GM18858 (cell line): Measurements from ENCODE around the gene COX19.
A peak's percentile ranks its signal among the peaks of the same experiment; 100 is the strongest.

Source experiments
- ATAC-seq: cut with Tn5 transposase; IDR thresholded peaks from one replicate; pipeline ENCODE4 v1.9.1; 2021; ENCODE audit not compliant: unreplicated experiment

The COX19 gene, protein sequence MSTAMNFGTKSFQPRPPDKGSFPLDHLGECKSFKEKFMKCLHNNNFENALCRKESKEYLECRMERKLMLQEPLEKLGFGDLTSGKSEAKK

DNA sequence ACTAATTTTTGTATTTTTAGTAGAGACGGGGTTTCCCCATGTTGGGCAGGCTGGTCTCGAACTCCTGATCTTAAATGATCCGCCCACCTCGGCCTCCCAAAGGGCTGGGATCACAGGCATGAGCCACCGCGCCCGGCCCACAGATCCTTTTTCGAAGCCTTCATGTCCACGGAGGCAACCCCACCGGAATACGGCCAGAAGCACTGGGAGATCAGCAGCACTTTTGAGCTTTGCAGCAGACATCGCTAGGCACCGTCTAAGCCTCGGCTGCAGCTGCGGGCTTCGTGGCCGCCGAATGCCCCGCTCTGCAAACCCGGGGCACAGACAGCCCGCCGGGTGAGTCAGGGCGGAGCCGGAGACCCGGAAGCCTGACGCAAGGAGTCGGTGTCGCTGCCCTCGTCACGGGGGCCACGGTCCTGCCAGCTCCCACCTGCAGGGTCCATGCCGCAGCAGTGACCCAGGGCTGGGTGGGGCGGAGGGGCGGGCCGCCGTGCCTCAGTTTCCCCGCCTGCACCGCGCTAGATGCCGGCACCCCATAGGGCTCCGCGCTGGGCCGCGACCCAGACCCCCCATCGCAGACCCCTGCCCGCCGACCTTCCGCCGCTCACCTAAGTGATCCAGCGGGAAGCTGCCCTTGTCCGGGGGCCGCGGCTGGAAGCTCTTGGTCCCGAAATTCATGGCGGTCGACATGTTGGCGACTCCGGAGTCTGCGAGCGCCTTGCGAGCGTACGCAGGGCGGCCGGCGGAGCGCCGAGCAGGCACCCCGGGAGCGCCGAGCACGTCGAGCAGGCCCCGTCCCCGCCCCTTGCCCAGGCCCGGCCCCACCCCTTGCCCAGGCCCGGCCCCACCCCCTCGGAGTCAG lies at the start of gene COX19:
Gene COX19 (minus strand): TSS at position 730 of the 862 bp plus-strand sequence. CDS start 40 bp downstream, at position 690.
- peak; percentile 54 for ATAC-seq

DNA sequence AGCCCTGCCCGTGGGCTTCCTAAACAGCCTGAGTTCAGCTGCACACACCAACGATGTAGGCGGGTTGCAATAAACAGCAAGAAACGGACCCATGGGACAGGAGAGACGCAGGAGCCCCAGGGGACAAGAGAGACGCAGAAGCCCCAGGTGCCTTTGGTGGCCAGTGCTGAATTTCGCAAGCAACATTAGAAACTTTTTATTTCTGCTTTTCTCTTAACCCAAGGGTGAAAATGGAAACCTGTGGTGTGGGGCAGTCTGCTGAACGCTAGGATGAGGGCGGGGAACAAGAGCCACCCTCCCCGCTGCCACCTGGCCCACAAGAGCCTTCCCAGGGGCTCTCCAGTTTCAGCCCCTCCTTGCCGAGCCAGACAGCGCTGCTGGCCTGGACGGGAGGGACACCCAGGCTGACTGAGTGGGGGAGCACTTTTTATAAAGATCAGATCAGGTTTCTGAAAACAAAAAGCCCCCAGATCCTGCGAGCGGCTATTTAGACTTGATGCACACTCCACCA lies 49.0 kb upstream of the COX19 start:
- ATAC-seq: peak; percentile 36

DNA sequence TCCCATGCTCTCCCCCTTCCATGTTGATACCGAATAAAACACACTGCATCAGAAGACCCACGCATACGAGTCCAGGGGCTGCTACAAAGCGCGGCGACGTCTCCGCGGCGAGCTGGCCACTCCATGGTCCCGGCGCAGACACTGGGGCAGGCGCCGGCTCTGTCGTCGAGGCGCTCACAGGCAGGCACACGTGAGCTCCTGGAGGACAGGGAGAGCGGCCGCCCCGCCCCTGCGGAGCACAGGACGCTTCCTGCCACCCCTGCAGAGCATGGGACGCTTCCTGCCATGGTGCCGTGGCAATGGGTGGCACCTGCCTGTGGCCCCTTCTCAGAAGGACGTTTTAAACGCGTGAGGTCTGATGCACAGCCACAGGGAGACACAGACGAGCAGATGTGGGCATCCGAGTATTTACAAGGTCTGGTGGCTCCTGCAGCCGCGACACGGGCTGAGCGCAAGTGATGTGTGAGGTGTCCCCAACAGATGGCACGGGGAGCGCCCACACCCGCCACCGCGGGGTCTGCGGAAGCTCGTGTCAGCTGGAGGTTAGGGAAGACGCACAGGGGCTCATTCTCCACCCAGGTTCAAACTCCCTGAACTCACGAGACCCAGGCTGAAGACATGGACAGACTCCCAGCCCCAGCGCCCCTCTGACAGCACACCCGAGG lies 47.6 kb upstream of the COX19 start:
- ATAC-seq: no peak

DNA sequence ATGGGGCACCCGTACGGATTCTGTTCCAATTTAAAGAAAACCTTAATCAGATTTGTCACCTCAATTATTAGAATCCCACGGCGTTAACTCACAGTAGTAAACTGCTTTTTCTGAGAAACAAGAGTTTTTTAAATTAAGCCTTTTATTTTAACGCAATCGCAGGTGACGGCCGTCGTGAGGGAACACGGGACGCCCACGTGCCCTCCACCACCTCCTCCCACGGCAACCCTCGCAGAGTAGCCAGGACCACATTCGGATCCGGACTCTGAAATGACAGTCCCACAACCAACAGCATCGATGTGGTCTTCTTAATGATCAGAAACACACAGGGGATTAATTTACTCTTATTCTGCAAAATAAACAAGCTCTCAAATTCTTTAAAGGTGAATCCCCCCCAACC lies 47.0 kb upstream of the COX19 start:
- no peak for ATAC-seq

DNA sequence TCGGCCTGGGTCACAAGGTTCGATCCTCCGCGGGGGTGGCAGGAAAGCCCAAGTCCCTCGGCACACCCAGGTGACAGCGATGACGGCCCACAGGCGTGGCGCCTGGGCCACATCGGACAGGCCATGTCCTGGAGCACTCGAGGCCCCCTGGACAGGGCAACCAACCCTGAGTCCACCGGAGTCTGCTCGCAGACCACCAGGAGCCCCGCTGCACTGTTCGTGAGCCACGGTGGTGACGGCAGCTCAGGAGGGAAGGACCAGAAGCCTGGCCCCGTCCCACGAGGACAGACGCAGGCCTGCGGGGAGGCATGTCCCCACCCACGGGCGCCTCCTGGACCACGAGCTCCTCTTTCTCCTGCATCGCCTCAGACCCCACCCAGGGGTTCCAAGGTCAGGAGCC lies 46.6 kb upstream of the COX19 start:
- ATAC-seq: no peak

DNA sequence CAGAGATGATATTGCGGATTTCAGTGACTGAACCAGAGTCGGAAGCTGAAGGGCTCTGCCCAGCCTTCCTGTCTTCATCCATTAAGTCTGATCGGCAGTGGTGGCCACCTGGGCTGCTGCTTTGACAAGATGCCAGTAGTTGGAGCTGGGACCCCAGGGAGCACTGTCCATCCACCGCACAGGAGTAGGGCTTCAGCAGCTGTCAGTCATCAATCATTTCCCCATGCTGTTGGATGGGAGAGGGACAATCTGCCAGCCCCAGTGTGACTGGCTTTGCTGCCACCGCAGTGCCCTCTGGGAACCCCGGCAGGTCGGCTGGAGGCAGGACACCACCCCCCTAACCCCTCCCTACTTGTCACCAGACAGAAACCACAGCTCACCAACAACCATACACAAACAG lies 46.0 kb upstream of the COX19 start:
- ATAC-seq: no peak

DNA sequence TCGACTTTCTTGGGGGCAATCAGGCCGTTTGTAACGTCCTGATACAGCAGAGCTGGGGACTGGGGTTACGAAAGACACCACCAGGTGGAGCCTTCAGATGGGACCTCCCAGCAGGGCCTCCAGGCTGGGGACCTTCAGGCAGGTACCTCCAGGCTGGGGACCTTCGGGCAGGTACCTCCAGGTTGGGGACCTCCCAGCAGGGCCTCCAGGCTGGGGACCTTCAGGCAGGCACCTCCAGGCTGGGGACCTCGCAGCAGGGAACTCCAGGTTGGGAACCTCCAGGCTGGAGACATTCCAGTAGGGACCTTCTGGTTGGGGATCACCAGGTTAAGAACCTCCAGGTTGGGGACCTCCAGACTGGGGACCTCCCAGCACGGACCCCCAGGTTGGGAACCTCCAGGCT lies 45.5 kb upstream of the COX19 start:
- ATAC-seq: no peak

DNA sequence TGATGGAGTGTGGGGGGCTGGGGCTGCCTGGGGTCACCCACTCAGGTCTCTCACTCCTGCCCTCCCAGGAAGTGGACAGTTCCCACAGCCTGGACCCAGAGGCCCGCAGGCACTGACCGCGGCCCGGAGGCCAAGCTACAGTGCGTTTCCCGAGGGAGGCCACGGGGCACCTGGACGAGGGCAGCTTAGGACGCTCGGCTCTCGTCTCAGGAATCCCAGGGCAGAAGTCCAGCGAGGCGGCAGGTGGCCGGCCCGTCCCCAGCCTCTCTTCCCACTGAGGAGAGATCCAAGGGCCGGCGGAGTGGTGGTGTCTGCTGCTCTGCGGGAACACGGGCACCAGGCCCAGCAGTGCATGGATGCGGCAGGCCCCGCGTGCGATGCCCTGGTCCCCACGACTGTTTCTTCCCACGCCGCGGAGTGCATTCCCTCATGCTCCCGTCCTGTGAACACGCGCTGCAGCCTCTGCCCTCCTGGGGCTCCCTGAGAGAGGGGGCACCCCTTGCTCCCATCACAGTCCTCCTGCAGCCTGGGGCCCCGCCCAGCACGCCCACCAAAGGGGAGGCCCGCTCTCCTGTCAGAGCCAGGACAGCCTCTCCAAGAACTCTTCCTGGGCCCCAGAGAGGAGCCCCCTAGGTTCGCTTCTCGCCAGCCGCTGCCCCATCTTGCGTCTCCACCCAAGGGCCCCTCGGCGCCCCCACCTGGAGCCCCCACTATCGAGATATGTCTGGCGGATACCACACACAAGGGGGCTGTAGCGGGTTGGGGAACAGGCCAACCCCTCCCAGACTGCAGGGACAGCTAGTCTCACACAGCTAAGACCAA lies 44.7 kb upstream of the COX19 start:
- ATAC-seq: no peak

DNA sequence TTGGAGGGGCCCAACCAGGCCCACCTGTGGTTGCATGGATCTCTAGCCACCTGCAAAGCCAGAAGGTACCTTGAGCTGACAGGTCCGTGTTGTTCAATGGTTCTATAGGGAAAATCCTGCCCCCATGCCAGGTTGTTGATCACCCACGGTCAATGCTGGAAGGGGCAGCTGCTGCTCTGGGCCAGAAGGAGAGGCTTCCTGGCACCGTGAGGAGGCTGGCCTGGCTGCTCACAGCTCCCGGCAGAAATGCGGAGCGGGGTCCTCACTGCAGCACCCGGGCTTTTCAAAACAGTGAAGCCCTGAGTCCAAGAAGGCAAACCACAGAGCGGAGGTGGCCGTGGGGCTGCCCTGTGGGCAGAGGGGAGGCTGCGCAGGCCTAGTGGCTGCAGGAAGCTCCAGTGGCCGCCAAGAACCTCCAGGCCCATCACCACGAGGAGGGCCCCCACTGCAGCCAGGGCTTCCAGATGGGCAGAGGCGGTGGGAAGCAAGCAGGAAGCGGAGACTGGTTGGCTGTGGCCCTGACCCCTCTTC lies 44.0 kb upstream of the COX19 start:
- ATAC-seq: no peak

DNA sequence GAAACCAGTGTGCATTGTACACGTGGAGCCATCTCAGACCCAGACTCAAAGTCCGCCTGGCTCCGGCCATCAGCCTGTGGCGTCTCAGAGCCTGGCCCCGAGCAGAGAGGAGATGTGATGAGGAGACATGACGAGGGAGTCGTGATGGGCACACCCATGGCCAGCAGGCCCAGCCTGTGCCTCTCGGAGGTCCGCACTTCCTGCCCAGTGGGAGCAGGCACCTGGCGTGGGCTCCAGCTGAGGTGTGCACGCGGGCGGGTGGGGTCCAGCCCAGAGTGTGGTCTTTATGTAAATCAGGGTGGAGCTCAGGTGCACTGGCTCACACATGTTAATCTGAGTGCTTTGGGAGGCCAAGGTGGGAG lies 43.0 kb upstream of the COX19 start:
- no peak for ATAC-seq

DNA sequence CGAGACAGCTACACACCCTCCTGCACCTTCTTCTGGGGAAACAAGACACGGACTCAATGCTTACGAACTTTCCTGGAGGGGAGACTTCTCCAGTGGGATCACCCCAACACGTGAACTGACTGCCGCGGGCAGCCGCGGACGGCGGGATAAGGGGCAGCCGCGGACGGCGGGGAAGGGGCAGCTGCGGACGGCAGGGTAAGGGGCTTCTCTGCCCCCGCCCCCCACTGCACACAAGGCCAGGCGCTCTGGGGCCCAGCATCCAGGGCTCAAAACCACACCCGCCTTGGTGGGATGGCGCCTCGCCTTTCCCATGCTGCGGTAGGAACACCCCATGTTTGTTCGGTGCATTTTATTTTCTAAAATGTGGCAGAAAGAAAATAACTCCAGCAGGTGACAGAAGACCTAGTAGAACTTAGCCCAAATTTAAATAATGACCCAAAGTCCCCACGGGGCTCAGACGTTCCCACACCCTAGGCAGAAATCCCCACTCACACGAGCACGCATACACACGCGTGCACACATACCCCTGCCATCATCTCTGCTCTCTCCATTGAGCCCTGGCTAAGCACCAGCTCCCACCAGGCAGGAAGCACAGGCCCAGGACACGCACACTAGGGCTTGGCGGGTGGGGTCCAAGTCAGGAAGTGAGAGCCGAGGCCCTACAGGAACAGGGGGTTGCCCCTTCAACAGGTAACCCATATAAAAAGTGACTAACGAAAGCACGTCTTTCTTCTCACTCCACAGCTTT lies 42.4 kb upstream of the COX19 start:
- no peak for ATAC-seq

DNA sequence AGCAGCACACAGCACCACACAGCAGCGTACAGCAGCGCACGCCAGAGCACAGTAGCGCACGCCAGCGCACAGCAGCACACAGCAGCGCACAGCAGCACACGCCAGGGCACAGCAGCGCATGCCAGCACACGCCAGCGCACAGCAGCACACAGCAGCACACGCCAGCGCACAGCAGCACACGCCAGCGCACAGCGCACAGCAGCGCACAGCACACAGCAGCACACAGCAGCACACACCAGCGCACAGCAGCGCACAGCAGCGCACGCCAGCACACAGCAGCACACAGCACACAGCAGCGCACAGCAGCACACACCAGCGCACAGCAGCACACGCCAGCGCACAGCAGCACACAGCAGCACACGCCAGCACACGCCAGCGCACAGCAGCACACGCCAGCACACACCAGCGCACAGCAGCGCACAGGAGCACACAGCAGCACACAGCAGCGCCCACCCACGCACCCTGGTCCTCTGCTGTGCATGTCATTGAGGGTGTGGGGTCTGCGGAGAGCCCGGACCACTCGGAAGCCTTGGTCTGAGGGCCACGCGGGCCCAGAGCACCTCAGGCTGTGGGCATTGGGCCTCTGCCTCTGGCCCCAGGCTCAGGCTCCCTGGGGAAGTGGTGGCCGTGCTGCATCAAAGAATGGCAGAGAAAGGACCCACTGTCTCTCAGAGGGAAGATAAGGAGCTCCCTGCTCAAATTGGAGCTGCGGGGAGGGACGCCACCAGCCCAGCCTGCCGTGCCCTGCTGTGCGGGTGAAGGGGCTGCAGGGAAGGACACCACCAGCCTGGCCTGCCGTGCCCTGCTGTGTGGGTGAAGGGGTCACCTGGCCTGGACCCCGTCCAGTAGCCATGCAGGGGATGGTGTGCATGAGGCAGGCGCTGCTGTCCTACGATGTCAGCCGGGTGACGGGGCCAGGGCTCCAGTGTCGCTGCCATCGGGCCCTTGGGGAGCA lies 41.5 kb upstream of the COX19 start:
- ATAC-seq: no peak

DNA sequence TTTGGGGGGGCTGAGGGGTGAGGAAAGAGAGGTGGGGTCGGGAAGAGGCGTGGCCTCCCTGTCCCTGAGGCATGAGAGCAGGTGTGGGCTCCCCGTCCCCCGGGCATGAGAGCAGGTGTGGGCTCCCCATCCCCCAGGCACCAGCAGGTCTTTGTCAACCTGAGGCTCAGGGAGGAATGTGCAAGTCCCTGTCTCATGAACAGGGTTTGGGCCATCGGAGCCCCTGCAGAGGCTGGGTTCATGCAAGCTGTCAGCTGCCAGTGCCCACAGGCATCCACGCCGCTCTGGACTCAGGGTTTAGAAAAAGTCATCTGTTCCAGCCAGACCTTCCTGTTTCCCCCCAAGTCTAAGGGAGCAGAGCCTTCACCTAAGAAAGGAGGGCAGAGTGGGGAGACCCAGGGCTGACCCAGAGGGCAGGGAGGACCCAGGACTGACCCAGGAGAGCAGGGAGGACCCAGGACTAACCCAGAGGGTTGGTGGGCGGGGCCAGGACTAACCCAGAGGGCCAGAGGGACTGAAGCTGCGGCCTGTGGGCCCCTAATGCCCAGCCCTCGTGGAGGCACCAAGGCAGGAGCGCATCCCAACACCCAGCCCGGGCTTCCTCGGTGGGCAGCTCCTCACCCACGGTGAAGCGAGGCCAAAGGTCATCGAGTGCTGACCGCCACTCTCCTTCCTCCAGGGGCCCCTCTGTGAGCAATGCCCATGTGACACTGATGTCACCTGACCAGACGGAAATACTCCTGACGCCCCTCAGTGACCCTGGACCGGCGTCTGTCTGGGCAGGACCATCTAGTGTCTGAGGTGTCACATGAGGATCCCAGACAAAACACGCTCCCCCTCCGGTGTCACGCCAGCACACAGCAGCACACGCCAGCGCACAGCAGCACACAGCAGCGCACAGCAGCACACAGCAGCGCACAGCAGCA lies 40.1 kb upstream of the COX19 start:
- no peak for ATAC-seq

DNA sequence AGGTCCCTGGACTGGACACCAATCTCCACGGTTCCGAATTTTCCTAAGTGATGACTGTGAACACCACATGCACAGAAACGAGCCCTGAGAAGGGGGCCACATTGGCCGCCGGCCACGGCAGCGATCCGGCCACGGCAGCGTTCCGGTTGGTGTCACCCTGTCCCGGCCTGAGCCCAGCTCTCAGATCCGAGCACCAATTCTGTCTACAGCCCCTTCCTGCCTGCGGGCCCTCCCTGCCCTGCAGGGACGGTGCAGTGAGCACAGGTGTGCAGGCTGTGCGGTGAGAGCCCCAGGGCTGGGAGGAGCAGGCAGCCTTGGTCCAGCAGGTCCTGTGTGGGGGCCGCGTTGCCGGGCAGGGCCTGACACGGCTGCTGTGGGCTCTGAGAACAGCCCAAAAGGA lies 39.3 kb upstream of the COX19 start:
- no peak for ATAC-seq

DNA sequence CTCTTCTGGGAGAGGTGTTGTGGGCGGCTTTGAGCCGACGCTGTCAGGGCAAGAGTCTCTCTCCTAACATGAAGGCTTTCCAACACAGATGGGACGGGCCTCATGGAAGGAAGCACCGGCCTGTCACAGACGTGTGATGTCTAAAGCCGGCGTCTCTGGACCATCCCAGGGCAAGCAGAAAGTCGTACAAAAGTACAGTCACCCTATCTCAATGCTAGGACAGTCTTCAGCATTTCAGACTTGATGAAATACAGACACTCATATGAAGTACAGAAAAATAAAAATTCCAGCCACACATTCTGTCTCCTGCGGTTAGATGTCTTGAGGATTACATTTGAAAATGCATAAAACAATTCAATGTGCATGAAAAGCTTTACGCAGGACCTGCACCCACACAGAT lies 38.2 kb upstream of the COX19 start:
- no peak for ATAC-seq

DNA sequence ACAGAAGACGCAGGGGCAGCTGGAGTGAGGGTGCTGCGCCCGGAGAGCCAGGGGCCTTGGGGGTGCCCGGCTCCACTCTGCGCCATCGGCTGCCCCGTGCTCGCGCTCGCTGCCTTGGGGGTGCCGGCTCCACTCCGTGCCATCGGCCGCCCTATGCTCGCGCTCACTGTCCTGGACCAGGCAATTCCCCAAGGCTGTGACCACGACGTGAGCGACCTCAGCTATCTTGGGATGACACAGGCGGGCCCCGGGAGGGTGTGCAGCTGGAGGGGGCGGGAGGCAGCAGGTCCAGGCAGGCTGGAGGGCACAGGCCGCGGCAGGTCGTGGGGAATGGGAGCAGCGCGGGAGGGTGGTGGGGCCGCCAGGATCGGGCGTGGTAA lies 37.4 kb upstream of the COX19 start:
- no peak for ATAC-seq

DNA sequence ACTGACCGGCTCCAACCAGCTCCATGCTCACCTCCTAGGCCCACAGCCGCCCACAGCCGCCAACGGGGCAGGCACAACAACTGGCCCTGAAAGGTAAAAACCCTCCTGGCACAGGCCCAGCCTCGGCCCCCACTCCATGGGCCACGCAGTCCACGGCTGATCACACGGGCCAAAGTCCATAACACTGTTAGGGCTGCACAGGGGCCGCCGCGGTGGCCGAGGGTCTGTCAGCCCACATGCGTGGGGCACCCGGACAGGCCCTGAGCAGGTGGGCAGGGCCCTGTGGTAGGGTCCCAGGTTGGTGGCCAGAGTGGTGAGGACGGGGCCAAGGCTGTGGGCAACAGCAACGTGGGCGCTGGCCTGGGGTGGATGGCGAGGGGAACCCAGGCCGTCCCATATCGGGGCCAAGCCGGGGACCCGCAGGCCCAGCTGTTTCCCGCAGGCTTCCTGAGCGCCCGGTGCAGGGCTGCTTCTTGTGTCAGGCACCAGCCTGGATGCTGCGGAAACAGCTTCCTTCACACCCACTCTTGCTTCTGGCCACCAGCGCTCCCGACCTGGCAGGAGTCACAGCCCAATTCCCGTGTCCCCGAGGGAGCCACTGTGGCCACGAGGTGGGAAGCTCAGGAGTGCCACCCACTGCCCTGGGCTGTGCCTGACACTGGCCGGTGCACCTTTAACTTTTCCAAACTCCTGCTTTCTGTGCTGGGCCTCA lies 36.8 kb upstream of the COX19 start:
- no peak for ATAC-seq
